PFSK-1 (cell line): Measurements from ENCODE around the gene GABRP.

Experiments used
- POLR2AphosphoS5 ChIP-seq: IDR thresholded peaks from 2 replicates; pipeline ENCODE4 v1.6.1; 2012; ENCODE audit warnings: low read depth, mild to moderate bottlenecking, control low read depth, low read length, moderate library complexity
- REST ChIP-seq, 2 experiments: IDR thresholded peaks; 2 replicates each; pipeline versions ENCODE4 v1.6.1 to v1.8.0; 2011 to 2012; ENCODE audit warnings: low read depth in 2 of 2, low read length in 2 of 2, control low read depth in 1 of 2, inconsistent platforms in 1 of 2, mild to moderate bottlenecking in 1 of 2, moderate library complexity in 1 of 2; ENCODE audit not compliant: insufficient read depth in 1 of 2
- SIN3A ChIP-seq: IDR thresholded peaks from 2 replicates; pipeline ENCODE4 v1.6.1; 2012; ENCODE audit warnings: mild to moderate bottlenecking, low read length, moderate library complexity, borderline replicate concordance; ENCODE audit not compliant: insufficient read depth
- TAF1 ChIP-seq: IDR thresholded peaks from 2 replicates; pipeline ENCODE4 v1.6.1; 2012; ENCODE audit warnings: low read length, control low read depth, borderline replicate concordance; ENCODE audit not compliant: insufficient read depth

GRCh38 chr5:170738840-170739239 lies 44.7 kb upstream of the GABRP start:
- no peak for TF ChIP-seq TAF1
- no peak for TF ChIP-seq POLR2AphosphoS5
- no peak for TF ChIP-seq REST (IDR thresholded peaks at IDR 0.05; ENCODE audit: insufficient read depth in 1 of 2, low read depth in 2 of 2, low read length in 2 of 2)
- no peak for TF ChIP-seq SIN3A
